ENCODE results near the gene POLA1. TPM values are rescaled to one million over a fixed set of nuclear protein-coding genes. Genes with fewer than 3 reads are reported as not detected.

Gene POLA1
- total RNA-seq, 1 donor from 2014 or later: 7.4 TPM

DNA sequence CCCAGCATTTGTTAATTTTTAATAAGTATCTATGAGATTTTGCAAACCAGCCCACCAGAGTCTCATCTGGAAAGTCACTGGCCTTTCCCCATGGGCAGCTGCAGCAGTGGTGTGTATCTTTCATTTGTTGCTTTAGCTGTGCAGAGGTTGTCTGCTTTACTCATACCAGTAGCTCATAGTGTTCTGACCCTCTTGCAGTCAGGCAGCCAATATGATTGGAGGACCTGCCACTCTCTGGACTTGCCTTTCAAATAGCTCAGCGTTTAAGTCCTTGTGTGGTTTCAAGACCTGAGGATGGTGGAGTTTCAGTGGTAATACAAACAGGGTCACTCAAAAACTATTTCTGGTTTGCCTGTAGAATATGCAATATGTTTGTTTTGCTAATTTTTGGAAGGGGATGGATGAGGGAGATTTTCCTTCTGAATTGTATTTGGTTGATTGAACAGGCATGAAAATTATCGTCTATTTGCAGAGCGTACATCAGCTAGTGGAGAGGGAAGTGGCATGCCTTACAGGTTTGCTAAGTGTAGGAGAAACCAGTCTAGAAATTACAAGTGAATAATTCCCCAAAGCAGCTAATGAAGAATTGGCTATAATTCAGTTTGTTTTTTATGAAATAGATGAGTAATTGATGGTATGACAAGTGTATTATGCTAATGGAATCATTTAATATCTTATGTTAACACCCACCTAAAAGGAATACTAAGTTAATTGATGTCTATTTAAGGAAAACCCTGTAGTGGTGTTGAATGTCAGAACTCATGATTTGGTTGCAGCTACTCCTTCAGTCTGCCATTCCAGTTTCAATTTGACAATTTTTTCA lies 8.9 kb downstream of the POLA1 start:
- Histone ChIP-seq H3K27me3 (ENCODE audit: control insufficient read depth, insufficient read depth, low read length) (no peaks in the 10 kb centered on the region), H3K4me3 (ENCODE audit: low read depth, low read length) (no peak overlapping the region), H3K36me3 (ENCODE audit: control insufficient read depth, insufficient read depth, low read length) (no peaks in the 10 kb centered on the region)
- FAIRE-seq (no peak), DNase-seq (ENCODE audit: low read depth) (no peak)
- TF ChIP-seq, protein P1, sequence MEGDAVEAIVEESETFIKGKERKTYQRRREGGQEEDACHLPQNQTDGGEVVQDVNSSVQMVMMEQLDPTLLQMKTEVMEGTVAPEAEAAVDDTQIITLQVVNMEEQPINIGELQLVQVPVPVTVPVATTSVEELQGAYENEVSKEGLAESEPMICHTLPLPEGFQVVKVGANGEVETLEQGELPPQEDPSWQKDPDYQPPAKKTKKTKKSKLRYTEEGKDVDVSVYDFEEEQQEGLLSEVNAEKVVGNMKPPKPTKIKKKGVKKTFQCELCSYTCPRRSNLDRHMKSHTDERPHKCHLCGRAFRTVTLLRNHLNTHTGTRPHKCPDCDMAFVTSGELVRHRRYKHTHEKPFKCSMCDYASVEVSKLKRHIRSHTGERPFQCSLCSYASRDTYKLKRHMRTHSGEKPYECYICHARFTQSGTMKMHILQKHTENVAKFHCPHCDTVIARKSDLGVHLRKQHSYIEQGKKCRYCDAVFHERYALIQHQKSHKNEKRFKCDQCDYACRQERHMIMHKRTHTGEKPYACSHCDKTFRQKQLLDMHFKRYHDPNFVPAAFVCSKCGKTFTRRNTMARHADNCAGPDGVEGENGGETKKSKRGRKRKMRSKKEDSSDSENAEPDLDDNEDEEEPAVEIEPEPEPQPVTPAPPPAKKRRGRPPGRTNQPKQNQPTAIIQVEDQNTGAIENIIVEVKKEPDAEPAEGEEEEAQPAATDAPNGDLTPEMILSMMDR (IDR thresholded peaks at IDR 0.05; ENCODE audit: insufficient read depth, low read length, severe bottlenecking): no peak

DNA sequence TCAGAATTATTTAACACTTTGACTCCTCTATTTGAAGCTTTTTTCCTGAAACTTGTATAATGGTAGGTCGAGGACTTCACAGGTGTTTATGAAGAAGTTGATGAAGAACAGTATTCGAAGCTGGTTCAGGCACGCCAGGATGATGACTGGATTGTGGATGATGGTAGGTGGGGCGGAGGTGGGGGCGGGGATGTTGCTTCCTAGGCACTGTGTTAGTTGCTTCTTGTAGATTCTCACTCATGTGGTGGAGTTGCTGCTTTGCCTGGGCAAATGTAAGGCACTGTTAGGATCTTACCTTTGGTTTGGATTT lies 9.4 kb downstream of the POLA1 start:
- DNase-seq (ENCODE audit: low read depth) (no peak), FAIRE-seq (no peak)
- no peaks in the 10 kb centered on the region for H3K27me3 ChIP-seq (ENCODE audit: control insufficient read depth, insufficient read depth, low read length)
- no peaks in the 10 kb centered on the region for H3K36me3 ChIP-seq (ENCODE audit: control insufficient read depth, insufficient read depth, low read length)
- no peak overlapping the region for H3K4me3 ChIP-seq (ENCODE audit: low read depth, low read length)
- TF ChIP-seq, protein P1 (IDR thresholded peaks at IDR 0.05; ENCODE audit: insufficient read depth, low read length, severe bottlenecking): no peak

DNA sequence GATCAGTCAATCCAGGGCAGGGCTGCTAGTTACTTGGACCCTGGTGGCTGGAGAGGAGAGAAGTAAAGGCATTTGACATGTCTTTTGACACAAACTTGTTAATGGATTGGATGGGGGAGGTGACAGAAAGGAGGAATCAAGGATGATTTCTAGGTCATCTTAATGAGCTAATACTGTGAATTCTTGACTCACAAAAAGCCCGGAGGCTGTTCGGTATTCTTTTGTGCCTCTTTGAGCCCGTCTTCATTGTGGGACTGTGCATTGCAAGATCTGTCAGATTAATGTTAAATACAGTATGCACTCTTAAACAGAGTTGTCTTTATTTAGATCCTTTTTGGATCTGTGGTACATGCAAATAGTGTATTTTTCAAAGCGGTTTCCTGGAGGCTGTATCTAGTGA lies 25.1 kb downstream of the POLA1 start:
- H3K4me3 ChIP-seq (ENCODE audit: low read depth, low read length): no peak overlapping the region
- H3K36me3 ChIP-seq (ENCODE audit: control insufficient read depth, insufficient read depth, low read length): no peaks in the 10 kb centered on the region
- TF ChIP-seq, protein P1 (IDR thresholded peaks at IDR 0.05; ENCODE audit: insufficient read depth, low read length, severe bottlenecking): no peak
- H3K27me3 ChIP-seq (ENCODE audit: control insufficient read depth, insufficient read depth, low read length): no peaks in the 10 kb centered on the region
- no peak for DNase-seq (ENCODE audit: low read depth)
- no peak for FAIRE-seq

DNA sequence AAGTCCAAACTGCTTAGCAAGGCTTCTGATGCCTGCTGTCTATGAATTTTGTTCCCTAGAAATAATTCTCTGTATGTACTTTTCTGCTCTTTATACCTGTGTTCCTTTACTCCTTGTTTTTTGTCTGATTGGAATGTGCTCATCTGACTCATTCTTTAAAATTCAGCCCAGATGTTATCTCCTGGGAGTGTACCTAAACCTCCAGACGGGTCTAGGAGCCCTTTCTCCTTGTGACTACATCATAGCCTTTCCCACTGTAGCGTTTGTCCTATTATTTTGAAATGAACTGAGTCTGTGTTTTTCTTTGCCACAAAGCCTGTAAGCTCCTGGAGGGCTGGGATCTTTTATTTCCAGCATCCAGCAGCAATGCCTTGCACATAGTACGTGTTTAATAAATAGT lies 26.3 kb downstream of the POLA1 start:
- TF ChIP-seq, protein P1 (IDR thresholded peaks at IDR 0.05; ENCODE audit: insufficient read depth, low read length, severe bottlenecking): no peak
- Histone ChIP-seq H3K4me3 (ENCODE audit: low read depth, low read length) (no peak overlapping the region), H3K27me3 (ENCODE audit: control insufficient read depth, insufficient read depth, low read length) (no peaks in the 10 kb centered on the region), H3K36me3 (ENCODE audit: control insufficient read depth, insufficient read depth, low read length) (no peaks in the 10 kb centered on the region)
- DNase-seq (ENCODE audit: low read depth): no peak
- no peak for FAIRE-seq

DNA sequence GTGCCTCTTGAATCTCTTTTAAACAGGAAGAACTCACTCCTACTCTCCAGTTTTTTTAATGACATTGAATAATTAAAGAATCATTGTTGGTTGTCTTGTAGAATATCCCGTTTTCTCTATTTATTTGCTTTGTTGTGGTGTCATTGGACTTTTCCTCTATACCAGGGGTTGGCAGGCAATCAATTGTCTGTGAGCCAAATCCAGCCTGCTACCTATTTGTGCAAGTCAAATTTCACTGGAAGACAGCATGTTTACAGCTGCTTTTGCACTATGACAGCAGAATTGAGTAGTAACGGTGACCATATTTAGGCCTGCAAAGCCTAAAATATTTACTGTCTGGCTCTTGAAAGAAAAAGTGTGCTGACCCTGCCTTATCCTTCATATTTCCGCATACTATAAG lies 34.8 kb downstream of the POLA1 start:
- no peak for FAIRE-seq
- DNase-seq (ENCODE audit: low read depth): no peak
- TF ChIP-seq, protein P1 (IDR thresholded peaks at IDR 0.05; ENCODE audit: insufficient read depth, low read length, severe bottlenecking): no peak
- H3K4me3 ChIP-seq (ENCODE audit: low read depth, low read length): no peak overlapping the region
- no peaks in the 10 kb centered on the region for H3K27me3 ChIP-seq (ENCODE audit: control insufficient read depth, insufficient read depth, low read length)
- H3K36me3 ChIP-seq (ENCODE audit: control insufficient read depth, insufficient read depth, low read length): no peaks in the 10 kb centered on the region
